Caco-2 (cell line): ENCODE results near the gene SRSF2. TPM values are rescaled to one million over a fixed set of nuclear protein-coding genes. Genes with fewer than 3 reads are reported as not detected.

Experiments
- BruUV-seq: library from RNA; stranded (reverse); fragments of 400-500 nt; replicated peaks from 2 replicates; lab custom pipeline; 2021; lab: Mats Ljungman, UMichigan
- CTCF ChIA-PET: fragments of 300-600 bp; sonication (Branson Sonifier 250); formaldehyde crosslinking; loops from one replicate; lab custom pipeline; 2022; ENCODE audit warnings: antibody characterized with exemption; lab: Charles Lee
- POLR2A ChIA-PET: fragments of 300-600 bp; sonication (Branson Sonifier 250); formaldehyde crosslinking; loops from one replicate; lab custom pipeline; 2022; ENCODE audit warnings: antibody characterized with exemption; lab: Charles Lee
- DNase-seq, 2 experiments: peaks; one replicate each; pipeline versions ENCODE4 v3.0.0 to v3.0.0-alpha.2; 2020 to 2022
- H3K27me3 ChIP-seq: replicated peaks from 2 replicates; pipeline ENCODE4 v1.6.0; 2011; ENCODE audit warnings: low read length; ENCODE audit not compliant: control insufficient read depth, insufficient read depth
- H3K36me3 ChIP-seq: 2 replicates; pipeline ENCODE4 v1.5.1; 2011; ENCODE audit warnings: low read length; ENCODE audit not compliant: control insufficient read depth, insufficient read depth
- H3K4me1 ChIP-seq: fragments of 250-450 bp; sonication (Bioruptor Pico); 2 replicates; pipeline ENCODE4 v1.5.1; 2020; ENCODE audit warnings: mild to moderate bottlenecking
- H3K4me3 ChIP-seq: 2 replicates; pipeline ENCODE4 v1.5.1; 2011; ENCODE audit warnings: low read depth, mild to moderate bottlenecking, control low read depth, low read length
- H3K9me3 ChIP-seq: fragments of 250-450 bp; sonication (Bioruptor Pico); 2 replicates; pipeline ENCODE4 v1.5.1; 2020; ENCODE audit warnings: mild to moderate bottlenecking, moderate library complexity
- H3K27ac Mint-ChIP-seq: one replicate; pipeline ENCODE4 v1.8.0; 2022; ENCODE audit warnings: mixed read lengths; ENCODE audit not compliant: unreplicated experiment
- H3K27me3 Mint-ChIP-seq: one replicate; pipeline ENCODE4 v1.8.0; 2022; ENCODE audit warnings: mixed read lengths; ENCODE audit not compliant: insufficient read depth, unreplicated experiment
- H3K36me3 Mint-ChIP-seq: one replicate; pipeline ENCODE4 v1.8.0; 2022; ENCODE audit warnings: mild to moderate bottlenecking, mixed read lengths; ENCODE audit not compliant: insufficient read depth, unreplicated experiment
- H3K4me1 Mint-ChIP-seq: one replicate; pipeline ENCODE4 v1.8.0; 2022; ENCODE audit warnings: low read depth, mixed read lengths; ENCODE audit not compliant: unreplicated experiment
- H3K4me3 Mint-ChIP-seq: one replicate; pipeline ENCODE4 v1.8.0; 2022; ENCODE audit warnings: mild to moderate bottlenecking, moderate library complexity, mixed read lengths; ENCODE audit not compliant: unreplicated experiment
- H3K9me3 Mint-ChIP-seq: one replicate; pipeline ENCODE4 v1.8.0; 2022; ENCODE audit warnings: mixed read lengths; ENCODE audit not compliant: unreplicated experiment
- CTCF ChIP-seq, 2 experiments: fragments of 200-600 bp in 1 of 2; IDR thresholded peaks; 1 replicate in 1 of 2; 2 replicates in 1 of 2; pipeline versions ENCODE4 v1.5.1 to v1.8.0; 2011 to 2022; ENCODE audit warnings: antibody characterized with exemption in 1 of 2, control low read depth in 1 of 2, inconsistent platforms in 1 of 2, low read depth in 1 of 2, low read length in 1 of 2, mild to moderate bottlenecking in 1 of 2, moderate library complexity in 1 of 2; ENCODE audit not compliant: insufficient read depth in 1 of 2, severe bottlenecking in 1 of 2, unreplicated experiment in 1 of 2
- intact Hi-C: fragments of 100-400 bp; cut with micrococcal nuclease; formaldehyde crosslinking; loops from one replicate; pipeline ENCODE4 v1.10.0; 2022; ENCODE audit not compliant: unreplicated experiment
- total RNA-seq: library from RNA; stranded (reverse); gene quantifications from 2 replicates; pipeline ENCODE4 v1.2.3, GENCODE V29; 2022

SRSF2 gene
- total RNA-seq, 1 experiment from 2014 or later = 356 TPM

- intact Hi-C loops = loop anchor here (2.0 kb wide), 1 partner anchor 28 kb away; no protein-coding TSS in a partner anchor
- peak; percentile 64 to 69 for DNase-seq
- Histone ChIP-seq H3K27me3 (no peaks in the 10 kb centered on the region), H3K9me3 (no peaks in the 10 kb centered on the region), H3K4me3 (no peak overlapping the region), H3K36me3 (no peaks in the 10 kb centered on the region; the same call in 1 of the 2 replicates), H3K4me1 (peaks cover 30% of the 10 kb centered on the region)
- H3K36me3 Mint-ChIP-seq = peaks cover 13% of the 10 kb centered on the region
- H3K4me3 Mint-ChIP-seq = no peak overlapping the region
- no peaks in the 10 kb centered on the region for H3K27me3 Mint-ChIP-seq
- no peak for TF ChIP-seq CTCF (IDR thresholded peaks at IDR 0.05; ENCODE audit: insufficient read depth in 1 of 2, low read depth in 1 of 2, low read length in 1 of 2, severe bottlenecking in 1 of 2, unreplicated experiment in 1 of 2)
- POLR2A ChIA-PET = interaction anchor here (0.6 kb wide), 2 partner anchors 15 to 74 kb away, joined by 3 to 4 read pairs; no protein-coding TSS in a partner anchor
- no peaks in the 10 kb centered on the region for H3K9me3 Mint-ChIP-seq
- no TSS peak for BruUV-seq
- CTCF ChIA-PET = interaction anchor here (0.6 kb wide), 1 partner anchor 75 kb away, joined by 3 read pairs; no protein-coding TSS in a partner anchor
- peak overlapping the region; percentile 22 for H3K27ac Mint-ChIP-seq
- H3K4me1 Mint-ChIP-seq = peaks cover 18% of the 10 kb centered on the region
These were observed 50.4 kb downstream of the SRSF2 start for GRCh38 chr17:76686538-76687297.

GRCh38 chr17:76685846-76686245, 51.3 kb downstream of the SRSF2 start:
- Mint-ChIP-seq H3K27ac (no peak overlapping the region), H3K4me1 (peaks cover 18% of the 10 kb centered on the region), H3K4me3 (no peak overlapping the region), H3K9me3 (no peaks in the 10 kb centered on the region), H3K27me3 (no peaks in the 10 kb centered on the region), H3K36me3 (peaks cover 17% of the 10 kb centered on the region)
- H3K4me1 ChIP-seq = peaks cover 30% of the 10 kb centered on the region
- intact Hi-C loops = loop anchor here (2.0 kb wide), 1 partner anchor 29 kb away; no protein-coding TSS in a partner anchor
- no peak for DNase-seq
- TF ChIP-seq CTCF (IDR thresholded peaks at IDR 0.05; ENCODE audit: insufficient read depth in 1 of 2, low read depth in 1 of 2, low read length in 1 of 2, severe bottlenecking in 1 of 2, unreplicated experiment in 1 of 2) = no peak
- BruUV-seq = no TSS peak
- ChIA-PET CTCF (interaction anchor here (1.9 kb wide), 1 partner anchor 128 kb away, joined by 8 read pairs; no protein-coding TSS in a partner anchor), POLR2A (no interaction called here)
- H3K9me3 ChIP-seq = no peaks in the 10 kb centered on the region
- no peaks in the 10 kb centered on the region; the same call in 1 of the 2 replicates for H3K36me3 ChIP-seq
- H3K4me3 ChIP-seq = no peak overlapping the region
- no peaks in the 10 kb centered on the region for H3K27me3 ChIP-seq

GRCh38 chr17:76685366-76685765, 51.8 kb downstream of the SRSF2 start:
- peaks cover 18% of the 10 kb centered on the region for H3K4me1 Mint-ChIP-seq
- CTCF ChIA-PET = interaction anchor here (1.9 kb wide), 1 partner anchor 127 kb away, joined by 8 read pairs; no protein-coding TSS in a partner anchor

More at GRCh38 chr17:76685366-76685765, 51.8 kb downstream of the SRSF2 start:
- Mint-ChIP-seq H3K4me3 (no peak overlapping the region), H3K36me3 (peaks cover 20% of the 10 kb centered on the region), H3K27me3 (no peaks in the 10 kb centered on the region), H3K27ac (no peak overlapping the region), H3K9me3 (no peaks in the 10 kb centered on the region)
- peaks cover 30% of the 10 kb centered on the region for H3K4me1 ChIP-seq
- no TSS peak for BruUV-seq
- H3K4me3 ChIP-seq = no peak overlapping the region
- H3K36me3 ChIP-seq = no peaks in the 10 kb centered on the region; the same call in 1 of the 2 replicates
- H3K9me3 ChIP-seq = no peaks in the 10 kb centered on the region
- intact Hi-C loops = no loop called here
- no peak for DNase-seq
- H3K27me3 ChIP-seq = no peaks in the 10 kb centered on the region
- POLR2A ChIA-PET = interaction anchor here (0.5 kb wide), 1 partner anchor 315 kb away, joined by 6 read pairs; no protein-coding TSS in a partner anchor
- TF ChIP-seq CTCF (IDR thresholded peaks at IDR 0.05; ENCODE audit: insufficient read depth in 1 of 2, low read depth in 1 of 2, low read length in 1 of 2, severe bottlenecking in 1 of 2, unreplicated experiment in 1 of 2) = no peak
